RWPE1 (cell line): ENCODE data around the gene NOSIP.

Source experiments
- CTCF ChIA-PET: fragments of 350-600 bp; sonication (Branson Sonifier 250); formaldehyde crosslinking; extraction: SDS; loops from one replicate; lab custom pipeline; 2021; lab: Yijun Ruan, JAX
- POLR2A ChIA-PET: fragments of 400-600 bp; formaldehyde crosslinking; extraction: SDS; loops from one replicate; lab custom pipeline; 2020; ENCODE audit warnings: antibody characterized with exemption; ENCODE audit not compliant: low non-redundant PET; lab: Yijun Ruan, JAX
- DNase-seq: peaks from one replicate; pipeline ENCODE4 v3.0.0; 2012; ENCODE audit warnings: low spot score
- H3K27ac ChIP-seq: fragments of 450-650 bp; 2 replicates; pipeline ENCODE4 v1.5.1; 2017
- TF ChIP-seq, protein P1 (sequence below): fragments of 450-650 bp; conservative IDR thresholded peaks from 2 replicates; pipeline ENCODE4 v1.5.1; 2017; ENCODE audit warnings: low read depth, mild to moderate bottlenecking

NOSIP gene

DNA sequence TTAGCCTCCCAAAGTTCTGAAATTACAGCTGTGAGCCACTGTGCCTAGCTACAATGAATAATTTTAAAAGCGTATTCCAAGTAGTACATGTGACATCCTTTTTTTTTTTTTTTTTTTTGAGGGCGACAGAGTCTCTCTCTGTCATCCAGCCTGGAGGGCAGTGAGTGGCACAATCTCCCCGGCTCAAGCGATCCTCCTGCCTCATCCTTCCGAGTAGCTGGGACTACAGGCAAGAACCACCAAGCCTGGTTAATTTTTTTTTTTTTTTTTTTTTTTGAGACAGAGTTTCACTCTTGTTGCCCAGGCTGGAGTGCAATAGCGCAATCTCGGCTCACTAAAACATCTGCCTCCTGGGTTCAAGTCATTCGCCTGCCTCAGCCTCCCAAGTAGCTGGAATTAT lies 6.9 kb upstream of the NOSIP start:
- ChIA-PET POLR2A (interaction anchor here (0.6 kb wide), 1 partner anchor 54 kb away, joined by 3 read pairs; no protein-coding TSS in a partner anchor), CTCF (interaction anchor here (0.6 kb wide), 1 partner anchor 83 kb away, joined by 4 read pairs; no protein-coding TSS in a partner anchor)
- H3K27ac ChIP-seq, result no peak overlapping the region
- no peak for DNase-seq
- TF ChIP-seq, protein P1, sequence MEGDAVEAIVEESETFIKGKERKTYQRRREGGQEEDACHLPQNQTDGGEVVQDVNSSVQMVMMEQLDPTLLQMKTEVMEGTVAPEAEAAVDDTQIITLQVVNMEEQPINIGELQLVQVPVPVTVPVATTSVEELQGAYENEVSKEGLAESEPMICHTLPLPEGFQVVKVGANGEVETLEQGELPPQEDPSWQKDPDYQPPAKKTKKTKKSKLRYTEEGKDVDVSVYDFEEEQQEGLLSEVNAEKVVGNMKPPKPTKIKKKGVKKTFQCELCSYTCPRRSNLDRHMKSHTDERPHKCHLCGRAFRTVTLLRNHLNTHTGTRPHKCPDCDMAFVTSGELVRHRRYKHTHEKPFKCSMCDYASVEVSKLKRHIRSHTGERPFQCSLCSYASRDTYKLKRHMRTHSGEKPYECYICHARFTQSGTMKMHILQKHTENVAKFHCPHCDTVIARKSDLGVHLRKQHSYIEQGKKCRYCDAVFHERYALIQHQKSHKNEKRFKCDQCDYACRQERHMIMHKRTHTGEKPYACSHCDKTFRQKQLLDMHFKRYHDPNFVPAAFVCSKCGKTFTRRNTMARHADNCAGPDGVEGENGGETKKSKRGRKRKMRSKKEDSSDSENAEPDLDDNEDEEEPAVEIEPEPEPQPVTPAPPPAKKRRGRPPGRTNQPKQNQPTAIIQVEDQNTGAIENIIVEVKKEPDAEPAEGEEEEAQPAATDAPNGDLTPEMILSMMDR, result no peak

DNA sequence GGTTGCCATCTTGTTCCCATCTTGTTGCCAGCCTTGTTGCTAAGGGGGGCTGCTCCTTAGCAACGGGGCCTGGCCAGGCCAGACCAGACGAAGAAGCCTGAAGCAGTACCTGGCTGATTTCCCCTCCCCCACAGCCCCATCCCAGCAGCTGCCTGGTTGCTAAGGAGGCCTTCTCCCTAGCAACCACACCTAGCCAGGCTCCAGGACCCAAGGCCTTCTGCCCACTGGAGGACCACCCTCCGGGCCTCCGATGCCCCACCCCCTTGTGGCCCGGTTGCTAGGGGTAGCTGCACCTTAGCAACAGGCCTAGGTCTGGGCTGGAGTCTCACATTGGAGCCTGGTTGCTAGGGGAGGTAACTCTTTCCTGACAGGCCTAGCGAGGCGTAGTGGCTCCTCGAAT lies 4.7 kb upstream of the NOSIP start:
- ChIA-PET POLR2A (no interaction called here), CTCF (no interaction called here)

DNA sequence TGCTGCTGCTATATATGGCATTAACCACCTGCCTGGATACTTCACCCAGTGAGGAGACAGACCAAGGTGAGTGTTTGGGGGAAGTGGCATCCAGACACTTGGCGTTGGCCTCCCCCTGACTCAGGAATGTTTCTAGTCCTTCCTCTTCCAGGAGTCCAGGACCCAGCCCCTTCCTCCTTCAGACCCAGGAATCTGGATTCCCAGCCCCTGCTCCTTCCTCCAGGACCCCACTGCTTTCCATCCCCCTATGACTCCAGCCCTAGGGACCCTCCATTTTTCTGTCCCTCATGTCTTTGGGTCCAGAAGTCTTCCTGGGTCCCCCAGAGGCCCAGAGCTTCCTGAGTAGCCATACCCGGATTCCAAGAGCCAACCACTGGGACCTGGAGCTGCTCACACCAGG lies 2.9 kb upstream of the NOSIP start:
- CTCF ChIA-PET, result interaction anchor here (0.6 kb wide), 1 partner anchor 42 kb away, joined by 7 read pairs; no protein-coding TSS in a partner anchor
- H3K27ac ChIP-seq, result peak overlapping the region; percentile 36
- POLR2A ChIA-PET, result no interaction called here
- TF ChIP-seq, protein P1, result no peak
- no peak for DNase-seq

More for the DNA sequence above, 4.7 kb upstream of the NOSIP start:
- no peak overlapping the region for H3K27ac ChIP-seq
- DNase-seq, result no peak
- TF ChIP-seq, protein P1, result no peak

DNA sequence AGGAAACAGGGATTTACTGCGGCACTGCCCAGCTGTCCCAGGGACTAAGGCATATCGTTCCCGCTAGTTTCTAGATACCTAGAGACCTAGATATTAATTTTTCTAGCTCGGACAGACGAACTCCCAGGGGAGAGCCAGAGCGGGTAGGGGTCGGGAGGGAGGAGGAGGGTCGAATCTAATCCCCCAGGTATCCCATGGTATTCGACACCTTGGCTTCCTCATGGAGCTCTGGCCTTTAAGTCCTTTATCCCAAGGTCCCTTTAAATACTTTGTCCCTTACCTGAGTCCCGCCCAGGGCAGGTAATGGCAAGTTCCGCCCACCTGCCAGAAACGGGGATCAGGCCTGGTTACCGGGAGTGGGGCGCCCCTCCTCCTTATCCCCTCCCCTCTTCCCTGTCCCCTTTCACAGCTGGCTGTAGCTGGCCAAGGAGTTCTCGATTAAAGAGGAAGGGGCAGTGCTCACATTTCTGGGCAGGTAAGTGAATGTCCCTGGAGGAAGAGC lies 702 bp upstream of the NOSIP start, which contains the start of gene PRRG2:
Gene PRRG2 (plus strand): TSS at position 310 of the 502 bp plus-strand sequence. CDS start 1,904 bp downstream, outside the sequence.
- no peak for DNase-seq
- TF ChIP-seq, protein P1, result no peak
- peak within 1 kb of the TSS; percentile 70 for H3K27ac ChIP-seq
- ChIA-PET POLR2A (interaction anchor here (0.5 to 1.2 kb wide), 5 partner anchors 20 to 1553 kb away, joined by 3 to 9 read pairs (median 4); partner anchors contain the start of gene SCAF1), CTCF (interaction anchor here (0.6 to 2.7 kb wide), 2 partner anchors 11 to 100 kb away, joined by 3 to 9 read pairs; no protein-coding TSS in a partner anchor)

DNA sequence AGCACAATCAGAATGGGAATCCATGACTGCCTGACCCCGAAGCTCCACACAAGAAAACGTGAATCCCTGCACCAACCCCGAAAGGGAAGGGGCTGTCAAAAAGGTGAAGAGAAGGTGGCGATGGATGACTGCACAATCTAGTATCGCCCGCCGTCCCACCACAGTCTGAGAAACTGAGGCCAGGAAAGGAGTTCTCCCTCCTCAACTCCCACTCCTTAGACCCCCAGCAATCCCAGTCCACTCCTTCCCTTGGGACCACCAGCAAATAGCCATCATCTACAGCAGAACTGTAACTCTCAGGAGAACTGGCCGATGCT lies 451 bp downstream of the NOSIP start:
- TF ChIP-seq, protein P1, result no peak
- POLR2A ChIA-PET, result interaction anchor here (0.9 kb wide), 1 partner anchor 62 kb away, joined by 3 read pairs; the partner anchor contains the start of gene SCAF1
- peak; percentile 6 for DNase-seq
- CTCF ChIA-PET, result interaction anchor here (0.6 to 2.7 kb wide), 2 partner anchors 9 to 434 kb away, joined by 3 to 9 read pairs; no protein-coding TSS in a partner anchor
- H3K27ac ChIP-seq, result peak overlapping the region; percentile 70

DNA sequence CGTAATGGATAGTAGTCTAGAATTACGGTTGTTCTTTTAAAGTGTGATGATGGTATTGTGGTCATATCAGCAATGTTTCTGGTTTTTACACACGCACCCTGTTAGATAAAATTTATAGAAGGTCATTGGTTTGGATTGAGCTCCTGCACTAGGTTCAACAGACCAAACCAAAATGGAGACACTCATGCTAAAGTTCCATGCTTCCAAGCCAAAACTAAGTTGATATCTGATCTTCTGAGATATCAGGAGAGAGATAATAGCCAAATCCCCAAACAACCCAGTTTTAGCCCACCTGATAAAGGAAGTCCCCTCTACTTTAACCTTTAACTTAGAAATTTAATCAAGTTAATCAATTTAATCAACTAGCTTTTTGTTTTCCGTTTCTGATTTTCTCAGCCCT lies 1.2 kb downstream of the NOSIP start:
- ChIA-PET POLR2A (no interaction called here), CTCF (interaction anchor here (2.7 kb wide), 1 partner anchor 9 kb away, joined by 9 read pairs; no protein-coding TSS in a partner anchor)
- no peak for DNase-seq
- TF ChIP-seq, protein P1, result no peak
- H3K27ac ChIP-seq, result no peak overlapping the region
